Natural killer cell (primary cell): ENCODE results near the gene BCHE. TPM values are rescaled to one million over a fixed set of nuclear protein-coding genes. Genes with fewer than 3 reads are reported as not detected.
A peak's percentile ranks its signal among the peaks of the same experiment; 100 is the strongest.

ENCODE experiments used
- ATAC-seq, 3 donors: fragments of 150-1000 bp in 2 of 3; fragments of 200-7000 bp in 1 of 3; cut with Tn5 transposase; 1 replicate in 1 of 3; 2 replicates in 2 of 3; pipeline ENCODE4 v1.10.0; 2021; ENCODE audit warnings: mild to moderate bottlenecking in 2 of 3, moderate library complexity in 2 of 3
- DNase-seq, 2 donors: peaks; one replicate each; pipeline versions ENCODE4 v3.0.0 to v3.0.0-alpha.2; 2013 to 2021; ENCODE audit warnings: mixed read lengths in 1 of 2
- H3K27ac ChIP-seq: one replicate; pipeline ENCODE4 v1.5.1; 2013; ENCODE audit warnings: mild to moderate bottlenecking, low read length
- H3K27me3 ChIP-seq: one replicate; pipeline ENCODE4 v1.6.1; 2013; ENCODE audit warnings: low read length; ENCODE audit not compliant: control insufficient read depth, insufficient read depth
- H3K36me3 ChIP-seq: one replicate; pipeline ENCODE4 v1.6.1; 2013; ENCODE audit warnings: low read length; ENCODE audit not compliant: control insufficient read depth, insufficient read depth
- H3K4me1 ChIP-seq: one replicate; pipeline ENCODE4 v1.6.1; 2013; ENCODE audit warnings: low read length; ENCODE audit not compliant: control insufficient read depth, insufficient read depth
- H3K4me3 ChIP-seq: one replicate; pipeline ENCODE4 v1.5.1; 2013; ENCODE audit warnings: low read length
- H3K9me3 ChIP-seq: one replicate; pipeline ENCODE4 v1.6.1; 2013; ENCODE audit warnings: low read length; ENCODE audit not compliant: control insufficient read depth, insufficient read depth
- H3K27ac Mint-ChIP-seq, 2 donors: one replicate each; pipeline ENCODE4 v1.8.0; 2022; ENCODE audit warnings: mild to moderate bottlenecking in 2 of 2, mixed read lengths in 2 of 2, moderate library complexity in 1 of 2
- H3K27me3 Mint-ChIP-seq, 2 donors: one replicate each; pipeline ENCODE4 v1.8.0; 2022; ENCODE audit warnings: low read depth in 2 of 2, mixed read lengths in 2 of 2
- H3K36me3 Mint-ChIP-seq: one replicate; pipeline ENCODE4 v1.8.0; 2022; ENCODE audit warnings: mixed read lengths
- H3K4me1 Mint-ChIP-seq, 2 donors: one replicate each; pipeline ENCODE4 v1.8.0; 2022; ENCODE audit warnings: mixed read lengths in 2 of 2
- H3K4me3 Mint-ChIP-seq: one replicate; pipeline ENCODE4 v1.8.0; 2022; ENCODE audit warnings: mild to moderate bottlenecking, moderate library complexity, mixed read lengths
- H3K9me3 Mint-ChIP-seq, 2 donors: one replicate each; pipeline ENCODE4 v1.8.0; 2022; ENCODE audit warnings: mixed read lengths in 2 of 2
- WGBS: methylation state at CpG from one replicate; pipeline ENCODE4 v1.1.7; 2013; ENCODE audit warnings: missing lambda C conversion rate; ENCODE audit not compliant: insufficient coverage; 5-methylcytosine and 5-hydroxymethylcytosine counted together
- intact Hi-C: fragments of 100-400 bp; cut with micrococcal nuclease; formaldehyde crosslinking; loops from one replicate; pipeline ENCODE4 v1.14.2; 2022
- total RNA-seq, 4 donors: library from RNA; stranded (reverse); fragments of 120-200 nt in 1 of 4; gene quantifications; one replicate each; pipeline versions ENCODE4 v1.2.3 to v1.2.4, GENCODE V29; 2013 to 2022
- TF ChIP-seq, protein P1 (sequence below): fragments of 200-600 bp; IDR thresholded peaks from one replicate; pipeline ENCODE4 v1.8.0; 2022; ENCODE audit warnings: antibody characterized with exemption

BCHE gene
- total RNA-seq, 3 donors from 2014 or later (not counting 1 experiment from before 2014, with no cell fraction given), result not detected

DNA sequence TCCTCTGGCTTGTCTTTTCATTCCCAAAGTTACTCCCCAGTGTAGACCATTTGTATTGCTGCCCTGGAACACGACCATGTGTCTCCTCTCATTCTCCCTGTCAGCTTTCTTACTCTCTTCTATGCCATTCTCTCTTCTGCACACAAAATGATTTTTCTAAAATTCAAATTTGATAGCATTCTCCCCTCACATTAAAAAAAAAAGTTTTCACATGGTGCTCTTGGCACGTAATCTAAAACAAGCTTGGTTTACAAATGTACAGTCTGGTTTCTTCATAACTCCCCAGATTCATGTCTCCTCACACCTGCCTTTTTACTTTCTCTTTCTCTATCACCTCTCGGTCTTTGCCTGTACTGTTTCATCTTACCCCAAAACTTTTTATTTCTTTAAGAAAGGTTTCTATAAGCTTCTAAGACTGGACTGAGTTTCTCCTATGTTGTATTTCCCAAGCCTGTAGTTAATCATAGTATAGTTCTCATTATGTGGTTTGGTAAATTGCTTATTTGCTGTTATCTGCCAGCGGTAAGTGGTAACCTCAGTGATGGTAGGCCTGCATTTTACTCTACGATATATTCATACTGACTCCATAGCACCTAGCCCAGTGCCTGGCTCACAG lies 31.2 kb downstream of the BCHE start:
- Mint-ChIP-seq H3K4me1 (no peaks in the 10 kb centered on the region), H3K9me3 (peaks cover 4 to 5% of the 10 kb centered on the region in 2 donors), H3K27ac (no peak overlapping the region), H3K36me3 (no peaks in the 10 kb centered on the region), H3K27me3 (no peaks in the 10 kb centered on the region), H3K4me3 (no peak overlapping the region)
- ATAC-seq (peak in 1 of 3 donors; percentile 40), DNase-seq (no peak)
- H3K27ac ChIP-seq, result no peak overlapping the region
- 76% methylated on average over 4 of the region's 5 CpGs for WGBS
- TF ChIP-seq, protein P1, sequence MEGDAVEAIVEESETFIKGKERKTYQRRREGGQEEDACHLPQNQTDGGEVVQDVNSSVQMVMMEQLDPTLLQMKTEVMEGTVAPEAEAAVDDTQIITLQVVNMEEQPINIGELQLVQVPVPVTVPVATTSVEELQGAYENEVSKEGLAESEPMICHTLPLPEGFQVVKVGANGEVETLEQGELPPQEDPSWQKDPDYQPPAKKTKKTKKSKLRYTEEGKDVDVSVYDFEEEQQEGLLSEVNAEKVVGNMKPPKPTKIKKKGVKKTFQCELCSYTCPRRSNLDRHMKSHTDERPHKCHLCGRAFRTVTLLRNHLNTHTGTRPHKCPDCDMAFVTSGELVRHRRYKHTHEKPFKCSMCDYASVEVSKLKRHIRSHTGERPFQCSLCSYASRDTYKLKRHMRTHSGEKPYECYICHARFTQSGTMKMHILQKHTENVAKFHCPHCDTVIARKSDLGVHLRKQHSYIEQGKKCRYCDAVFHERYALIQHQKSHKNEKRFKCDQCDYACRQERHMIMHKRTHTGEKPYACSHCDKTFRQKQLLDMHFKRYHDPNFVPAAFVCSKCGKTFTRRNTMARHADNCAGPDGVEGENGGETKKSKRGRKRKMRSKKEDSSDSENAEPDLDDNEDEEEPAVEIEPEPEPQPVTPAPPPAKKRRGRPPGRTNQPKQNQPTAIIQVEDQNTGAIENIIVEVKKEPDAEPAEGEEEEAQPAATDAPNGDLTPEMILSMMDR, result no peak
- H3K36me3 ChIP-seq, result no peaks in the 10 kb centered on the region
- H3K4me1 ChIP-seq, result no peaks in the 10 kb centered on the region
- no peaks in the 10 kb centered on the region for H3K27me3 ChIP-seq
- H3K4me3 ChIP-seq, result no peak overlapping the region
- no peaks in the 10 kb centered on the region for H3K9me3 ChIP-seq
- intact Hi-C loops, result no loop called here

DNA sequence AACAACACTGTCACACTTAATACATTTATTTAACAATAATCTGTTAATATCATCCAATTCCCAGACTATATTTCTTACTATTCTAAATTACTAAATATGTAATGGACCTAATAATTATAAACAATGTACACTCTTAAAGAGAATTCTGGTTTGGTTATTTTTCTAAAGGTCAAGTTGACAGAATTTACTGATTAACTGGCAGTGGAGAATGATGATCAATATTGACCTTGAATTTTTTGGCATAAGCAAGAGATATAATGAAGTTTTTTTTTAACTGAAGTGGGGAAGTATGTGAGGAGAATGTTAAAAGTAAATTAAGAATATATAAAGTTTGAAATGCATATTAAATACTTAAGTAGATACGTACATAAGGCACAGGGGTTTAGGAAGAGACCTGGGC lies 33.8 kb downstream of the BCHE start:
- no peak for DNase-seq
- Histone ChIP-seq H3K27me3 (no peaks in the 10 kb centered on the region), H3K27ac (no peak overlapping the region), H3K4me1 (no peaks in the 10 kb centered on the region), H3K4me3 (no peak overlapping the region), H3K9me3 (no peaks in the 10 kb centered on the region), H3K36me3 (no peaks in the 10 kb centered on the region)
- no peak overlapping the region for H3K27ac Mint-ChIP-seq
- no peaks in the 10 kb centered on the region for H3K36me3 Mint-ChIP-seq
- no peaks in the 10 kb centered on the region for H3K4me1 Mint-ChIP-seq
- peaks cover 4% of the 10 kb centered on the region in 2 donors for H3K9me3 Mint-ChIP-seq
- ATAC-seq, result no peak
- no peaks in the 10 kb centered on the region for H3K27me3 Mint-ChIP-seq
- TF ChIP-seq, protein P1, result no peak
- WGBS, result 73% methylated on average over 1 of the region's 1 CpG
- intact Hi-C loops, result no loop called here
- no peak overlapping the region for H3K4me3 Mint-ChIP-seq

DNA sequence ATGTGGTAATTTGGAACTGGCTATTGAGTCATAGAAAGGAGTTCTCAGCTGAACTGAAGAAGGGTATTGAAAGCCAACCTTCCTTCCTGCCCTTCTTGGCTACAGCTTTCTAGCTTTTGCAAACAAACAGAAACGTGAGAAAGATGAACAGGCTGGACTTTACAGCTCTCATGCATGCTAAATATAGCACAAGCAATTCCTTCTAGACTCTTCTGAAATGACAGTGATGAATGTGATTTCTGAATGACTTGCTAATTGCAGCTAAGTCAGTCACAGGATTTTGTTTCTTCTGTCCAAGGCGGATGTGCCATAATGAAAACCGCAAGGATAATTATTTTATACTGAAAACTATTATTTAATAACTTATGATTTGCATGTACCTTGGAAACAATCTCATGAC lies 36.3 kb downstream of the BCHE start:
- intact Hi-C loops, result no loop called here
- H3K36me3 ChIP-seq, result no peaks in the 10 kb centered on the region
- H3K4me3 Mint-ChIP-seq, result no peak overlapping the region
- no peaks in the 10 kb centered on the region for H3K9me3 ChIP-seq
- no peak overlapping the region for H3K27ac Mint-ChIP-seq
- DNase-seq (no peak), ATAC-seq (no peak)
- TF ChIP-seq, protein P1, result no peak
- H3K4me1 Mint-ChIP-seq, result no peaks in the 10 kb centered on the region
- H3K4me1 ChIP-seq, result no peaks in the 10 kb centered on the region
- 43% methylated on average over 1 of the region's 3 CpGs for WGBS
- H3K27me3 ChIP-seq, result no peaks in the 10 kb centered on the region
- no peaks in the 10 kb centered on the region for H3K27me3 Mint-ChIP-seq
- H3K4me3 ChIP-seq, result no peak overlapping the region
- peaks cover 5 to 7% of the 10 kb centered on the region in 2 donors for H3K9me3 Mint-ChIP-seq
- no peaks in the 10 kb centered on the region for H3K36me3 Mint-ChIP-seq
- H3K27ac ChIP-seq, result no peak overlapping the region

DNA sequence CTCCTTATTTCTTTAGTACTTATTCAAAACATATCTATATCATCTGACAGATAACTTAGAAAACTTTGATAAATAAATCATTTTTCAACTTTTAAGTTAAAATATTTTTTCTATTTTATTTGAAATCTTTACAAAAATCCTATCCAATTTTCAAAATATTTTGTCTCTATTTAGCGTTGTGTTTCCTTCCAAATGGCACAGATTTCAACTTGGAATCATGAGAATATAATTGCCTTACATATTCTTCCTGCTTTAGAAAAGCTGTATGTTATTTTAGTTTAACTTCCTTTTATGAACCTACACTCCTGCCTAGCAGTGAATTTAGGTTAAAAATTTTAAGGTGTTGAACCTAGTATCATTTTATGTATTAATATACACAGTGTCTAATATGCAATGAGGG lies 38.2 kb downstream of the BCHE start:
- Mint-ChIP-seq H3K27me3 (no peaks in the 10 kb centered on the region), H3K36me3 (no peaks in the 10 kb centered on the region)

More for the DNA sequence above, 38.2 kb downstream of the BCHE start:
- H3K27ac ChIP-seq, result no peak overlapping the region
- H3K4me3 ChIP-seq, result no peak overlapping the region
- no peak overlapping the region for H3K4me3 Mint-ChIP-seq
- peaks cover 8% of the 10 kb centered on the region in 2 donors for H3K9me3 Mint-ChIP-seq
- ATAC-seq, result no peak
- no peaks in the 10 kb centered on the region for H3K36me3 ChIP-seq
- H3K27ac Mint-ChIP-seq, result no peak overlapping the region
- no CpG with 5 or more reads among the region's 1 CpG for WGBS
- DNase-seq, result no peak
- no peaks in the 10 kb centered on the region for H3K9me3 ChIP-seq
- intact Hi-C loops, result no loop called here
- H3K4me1 ChIP-seq, result no peaks in the 10 kb centered on the region
- TF ChIP-seq, protein P1, result no peak
- H3K4me1 Mint-ChIP-seq, result no peaks in the 10 kb centered on the region
- H3K27me3 ChIP-seq, result no peaks in the 10 kb centered on the region
